ENCODE measurements around the gene ADD2. TPM values are rescaled to one million over a fixed set of nuclear protein-coding genes. Genes with fewer than 3 reads are reported as not detected.

The ADD2 gene
- total RNA-seq, 2 experiments from 2014 or later = 16.8 to 19.5 TPM

- Mint-ChIP-seq H3K27me3 (no peaks in the 10 kb centered on the region), H3K27ac (no peak overlapping the region), H3K4me3 (no peak overlapping the region), H3K36me3 (ENCODE audit: low read depth) (no peaks in the 10 kb centered on the region), H3K9me3 (no peaks in the 10 kb centered on the region), H3K4me1 (peaks cover 8% of the 10 kb centered on the region)
- POLR2A ChIA-PET = no interaction called here
- DNase-seq = no peak
- CTCF ChIA-PET = no interaction called here
These were observed 91.5 kb downstream of the ADD2 start for GRCh38 chr2:70676301-70677035.

DNA sequence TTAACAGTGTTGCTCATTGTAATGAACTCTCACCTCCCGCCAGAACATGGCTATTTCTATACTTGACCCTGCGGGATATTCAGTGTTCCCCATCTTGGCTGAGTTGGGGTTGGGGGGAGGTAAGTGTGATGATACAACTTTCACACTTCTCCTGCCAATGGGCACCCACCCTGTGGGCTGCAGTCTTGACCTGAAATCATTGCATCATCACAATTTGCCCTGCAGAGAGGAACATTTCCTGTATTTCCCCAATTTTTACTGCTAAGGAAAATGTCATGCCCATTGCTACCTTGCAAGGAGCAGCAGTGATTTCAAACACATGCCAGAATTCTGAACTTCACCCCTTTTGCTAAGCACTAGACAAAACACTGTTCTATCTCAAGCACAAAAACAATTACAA, 92.1 kb downstream of the ADD2 start:
- Mint-ChIP-seq H3K27me3 (no peaks in the 10 kb centered on the region), H3K4me1 (peaks cover 8% of the 10 kb centered on the region), H3K36me3 (ENCODE audit: low read depth) (no peaks in the 10 kb centered on the region), H3K9me3 (no peaks in the 10 kb centered on the region), H3K27ac (no peak overlapping the region), H3K4me3 (no peak overlapping the region)
- ChIA-PET POLR2A (no interaction called here), CTCF (no interaction called here)
- no peak for DNase-seq

DNA sequence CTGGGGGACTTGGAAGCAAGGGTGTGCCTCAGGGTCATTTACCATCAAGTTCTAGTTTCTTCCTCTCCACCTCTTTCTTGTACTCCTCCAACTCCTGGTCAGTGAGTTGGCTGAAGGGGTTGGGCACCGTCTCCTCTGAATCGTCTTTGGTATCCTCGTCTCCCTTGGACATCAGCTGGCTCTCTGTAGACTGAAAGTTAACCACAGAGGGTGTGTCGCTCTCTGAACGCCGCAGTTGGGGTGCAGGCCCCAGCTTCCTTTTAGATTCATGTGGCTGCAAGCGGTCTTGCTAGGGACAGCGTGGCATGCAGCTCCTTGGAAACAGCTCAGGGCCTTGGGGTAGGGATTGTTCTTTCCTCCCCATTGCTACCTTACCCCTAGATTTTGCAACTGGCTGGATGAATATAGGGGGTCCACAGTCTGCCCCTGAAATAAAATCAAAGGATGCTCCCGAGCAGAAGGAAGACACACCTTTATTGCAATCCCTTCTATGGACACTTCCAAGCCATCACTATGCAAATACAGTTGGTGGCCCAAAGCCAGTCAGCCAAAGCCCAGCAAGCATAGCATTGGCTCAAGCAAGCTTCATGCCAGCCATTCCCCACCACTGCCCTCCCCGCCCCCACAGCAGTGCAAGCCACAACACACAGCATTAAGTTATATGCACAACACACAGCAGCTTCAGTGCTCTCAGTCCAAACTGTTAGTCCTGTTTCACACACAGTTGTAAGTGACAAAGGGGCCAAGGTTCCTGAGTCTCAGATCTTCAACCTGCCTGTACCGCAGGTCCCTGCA, 93.2 kb downstream of the ADD2 start:
- H3K27ac Mint-ChIP-seq = peak overlapping the region; percentile 26
- no peaks in the 10 kb centered on the region for H3K36me3 Mint-ChIP-seq (ENCODE audit: low read depth)
- ChIA-PET POLR2A (no interaction called here), CTCF (interaction anchor here (0.9 to 2.2 kb wide), 2 partner anchors 12 to 15 kb away, joined by 3 to 10 read pairs; no protein-coding TSS in a partner anchor)
- H3K9me3 Mint-ChIP-seq = no peaks in the 10 kb centered on the region
- H3K27me3 Mint-ChIP-seq = no peaks in the 10 kb centered on the region
- no peak overlapping the region for H3K4me3 Mint-ChIP-seq
- DNase-seq = no peak
- H3K4me1 Mint-ChIP-seq = peaks cover 8% of the 10 kb centered on the region

GRCh38 chr2:70673041-70673647, 94.9 kb downstream of the ADD2 start:
- Mint-ChIP-seq H3K27ac (no peak overlapping the region), H3K36me3 (ENCODE audit: low read depth) (no peaks in the 10 kb centered on the region), H3K4me3 (no peak overlapping the region), H3K4me1 (peaks cover 8% of the 10 kb centered on the region), H3K9me3 (no peaks in the 10 kb centered on the region), H3K27me3 (no peaks in the 10 kb centered on the region)
- CTCF ChIA-PET = interaction anchor here (2.2 kb wide), 1 partner anchor 13 kb away, joined by 10 read pairs; no protein-coding TSS in a partner anchor
- DNase-seq = no peak
- POLR2A ChIA-PET = no interaction called here

GRCh38 chr2:70671092-70671675, 96.8 kb downstream of the ADD2 start:
- no peak for DNase-seq
- no peak overlapping the region for H3K4me3 Mint-ChIP-seq
- H3K27ac Mint-ChIP-seq = no peak overlapping the region
- ChIA-PET CTCF (interaction anchor here (1.5 to 1.8 kb wide), 2 partner anchors 11 to 15 kb away, joined by 5 read pairs; no protein-coding TSS in a partner anchor), POLR2A (no interaction called here)
- H3K36me3 Mint-ChIP-seq (ENCODE audit: low read depth) = no peaks in the 10 kb centered on the region
- H3K9me3 Mint-ChIP-seq = no peaks in the 10 kb centered on the region
- H3K27me3 Mint-ChIP-seq = no peaks in the 10 kb centered on the region
- peaks cover 8% of the 10 kb centered on the region for H3K4me1 Mint-ChIP-seq

- ChIA-PET POLR2A (no interaction called here), CTCF (interaction anchor here (1.5 to 1.8 kb wide), 2 partner anchors 11 to 16 kb away, joined by 5 read pairs; no protein-coding TSS in a partner anchor)
- Mint-ChIP-seq H3K27me3 (no peaks in the 10 kb centered on the region), H3K27ac (no peak overlapping the region), H3K4me1 (peaks cover 8% of the 10 kb centered on the region), H3K36me3 (ENCODE audit: low read depth) (no peaks in the 10 kb centered on the region), H3K9me3 (no peaks in the 10 kb centered on the region), H3K4me3 (no peak overlapping the region)
- DNase-seq = no peak
These were observed 97.4 kb downstream of the ADD2 start for GRCh38 chr2:70670626-70671025.

- no peak for DNase-seq
- Mint-ChIP-seq H3K27me3 (no peaks in the 10 kb centered on the region), H3K27ac (no peak overlapping the region), H3K9me3 (no peaks in the 10 kb centered on the region), H3K4me1 (peaks cover 11% of the 10 kb centered on the region), H3K4me3 (no peak overlapping the region), H3K36me3 (ENCODE audit: low read depth) (no peaks in the 10 kb centered on the region)
- ChIA-PET POLR2A (no interaction called here), CTCF (interaction anchor here (1.5 to 1.8 kb wide), 2 partner anchors 10 to 16 kb away, joined by 5 read pairs; no protein-coding TSS in a partner anchor)
These were observed 97.8 kb downstream of the ADD2 start for GRCh38 chr2:70670202-70670601.

DNA sequence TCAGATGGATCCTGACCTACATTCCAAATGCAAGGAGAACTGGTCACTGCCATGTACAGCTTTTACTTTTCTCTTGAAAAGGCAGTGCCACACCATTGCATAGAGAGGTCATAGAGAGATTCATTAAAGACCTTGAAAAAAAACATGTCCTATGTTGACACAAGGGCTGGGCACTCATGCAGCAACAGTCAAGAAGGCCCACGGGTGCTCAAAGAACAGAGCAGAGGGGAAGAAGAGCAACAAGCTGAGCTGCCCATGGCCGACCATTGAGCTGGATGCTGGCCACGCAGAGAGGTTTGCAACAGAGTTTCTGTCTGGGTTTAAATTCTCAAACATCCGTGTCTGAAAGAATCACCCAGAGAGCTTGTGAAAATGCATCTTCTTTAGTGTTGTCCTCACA, 99.1 kb downstream of the ADD2 start:
- CTCF ChIA-PET = interaction anchor here (1.2 to 1.3 kb wide), 2 partner anchors 11 to 18 kb away, joined by 3 read pairs; no protein-coding TSS in a partner anchor
- DNase-seq = no peak
- peaks cover 4% of the 10 kb centered on the region for H3K36me3 Mint-ChIP-seq (ENCODE audit: low read depth)
- peaks cover 13% of the 10 kb centered on the region for H3K4me1 Mint-ChIP-seq
- no peaks in the 10 kb centered on the region for H3K27me3 Mint-ChIP-seq
- no peak overlapping the region for H3K4me3 Mint-ChIP-seq
- H3K9me3 Mint-ChIP-seq = peaks cover 3% of the 10 kb centered on the region
- no peak overlapping the region for H3K27ac Mint-ChIP-seq
- POLR2A ChIA-PET = no interaction called here

- ChIA-PET POLR2A (no interaction called here), CTCF (interaction anchor here (1.2 to 1.3 kb wide), 2 partner anchors 11 to 18 kb away, joined by 3 read pairs; no protein-coding TSS in a partner anchor)
- no peak overlapping the region for H3K4me3 Mint-ChIP-seq
- peaks cover 3% of the 10 kb centered on the region for H3K9me3 Mint-ChIP-seq
- H3K27me3 Mint-ChIP-seq = no peaks in the 10 kb centered on the region
- H3K36me3 Mint-ChIP-seq (ENCODE audit: low read depth) = peaks cover 5% of the 10 kb centered on the region
- DNase-seq = no peak
- no peak overlapping the region for H3K27ac Mint-ChIP-seq
- peaks cover 17% of the 10 kb centered on the region for H3K4me1 Mint-ChIP-seq
These were observed 99.6 kb downstream of the ADD2 start for GRCh38 chr2:70668432-70668831.

- DNase-seq = peak; percentile 47
- ChIA-PET CTCF (no interaction called here), POLR2A (no interaction called here)
- H3K4me1 Mint-ChIP-seq = peaks cover 19% of the 10 kb centered on the region
- H3K4me3 Mint-ChIP-seq = no peak overlapping the region
- H3K27ac Mint-ChIP-seq = no peak overlapping the region
- peaks cover 3% of the 10 kb centered on the region for H3K9me3 Mint-ChIP-seq
- peaks cover 10% of the 10 kb centered on the region for H3K36me3 Mint-ChIP-seq (ENCODE audit: low read depth)
- H3K27me3 Mint-ChIP-seq = no peaks in the 10 kb centered on the region
These were observed 103.5 kb downstream of the ADD2 start for GRCh38 chr2:70664525-70664924.

DNA sequence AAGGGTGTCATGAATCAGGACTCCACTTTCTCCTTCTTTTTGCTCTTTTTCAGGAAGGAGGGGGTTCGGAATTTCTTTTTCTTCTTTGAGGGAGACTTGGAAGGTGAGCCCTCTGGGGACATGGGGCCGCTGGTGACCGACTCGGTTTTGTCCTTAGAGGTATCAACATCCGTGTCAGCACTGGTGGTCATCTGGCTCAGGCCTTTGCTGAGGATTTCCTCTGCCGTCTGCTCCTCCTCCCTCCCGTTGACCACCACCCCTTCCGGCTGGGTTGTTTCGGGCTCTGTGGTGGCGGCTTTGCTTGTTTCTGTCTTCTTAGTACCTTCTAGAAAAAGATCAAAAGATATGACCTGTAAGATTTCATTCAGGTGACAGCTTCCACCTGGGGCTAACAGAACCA, 104.6 kb downstream of the ADD2 start:
- POLR2A ChIA-PET = no interaction called here
- peaks cover 19% of the 10 kb centered on the region for H3K4me1 Mint-ChIP-seq
- no peak for DNase-seq
- H3K27ac Mint-ChIP-seq = no peak overlapping the region
- peaks cover 10% of the 10 kb centered on the region for H3K36me3 Mint-ChIP-seq (ENCODE audit: low read depth)
- peaks cover 3% of the 10 kb centered on the region for H3K9me3 Mint-ChIP-seq
- CTCF ChIA-PET = interaction anchor here (0.6 kb wide), 1 partner anchor 97 kb away, joined by 4 read pairs; no protein-coding TSS in a partner anchor
- H3K4me3 Mint-ChIP-seq = no peak overlapping the region
- H3K27me3 Mint-ChIP-seq = no peaks in the 10 kb centered on the region

DNA sequence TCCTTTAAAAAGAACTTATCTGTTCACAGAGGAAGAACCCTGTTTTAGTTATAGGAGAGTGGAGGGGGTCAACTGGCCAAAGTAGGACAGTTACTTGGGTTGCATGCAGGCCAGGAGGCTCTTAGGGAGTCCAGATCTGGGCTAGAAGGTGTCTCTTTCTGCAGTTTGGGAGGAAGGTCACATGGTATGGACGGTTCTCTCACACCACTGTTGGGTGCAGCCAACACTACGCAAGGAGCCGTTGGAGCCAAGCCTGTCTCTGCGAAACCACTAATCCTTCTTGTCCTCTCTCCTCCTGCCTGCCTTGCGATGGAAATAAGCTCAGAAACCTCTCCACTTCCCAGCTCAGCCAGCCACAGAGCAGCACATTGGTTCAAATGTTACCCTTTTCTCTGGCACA, 108.4 kb downstream of the ADD2 start:
- H3K4me1 Mint-ChIP-seq = peaks cover 43% of the 10 kb centered on the region
- DNase-seq = no peak
- peaks cover 9% of the 10 kb centered on the region for H3K36me3 Mint-ChIP-seq (ENCODE audit: low read depth)
- ChIA-PET CTCF (interaction anchor here (0.9 to 1.2 kb wide), 3 partner anchors 11 to 95 kb away, joined by 3 to 5 read pairs (median 3); no protein-coding TSS in a partner anchor), POLR2A (no interaction called here)
- H3K4me3 Mint-ChIP-seq = no peak overlapping the region
- H3K9me3 Mint-ChIP-seq = peaks cover 1% of the 10 kb centered on the region
- H3K27me3 Mint-ChIP-seq = no peaks in the 10 kb centered on the region
- H3K27ac Mint-ChIP-seq = peak overlapping the region; percentile 26

All from activated CD4-positive, alpha-beta T cell treated with anti-CD3 and anti-CD28 coated beads, Interleukin-2, amount 10 ng/mL, durations not matched to agents 7 days and 5 days (primary cell).